Loucy (cell line): ENCODE data around the gene KIAA1328.
"Not testable (repeated sequence)": the region's sequence is repeated elsewhere in the genome, so short reads cannot be mapped to it uniquely, and the experiment has no call there.

Experiments
- H2AFZ ChIP-seq: fragments of 200-600 bp; sonication (generic); 2 replicates; pipeline ENCODE4 v1.6.0; 2016; ENCODE audit warnings: antibody characterized with exemption, mild to moderate bottlenecking, low read length, moderate library complexity
- H3F3A ChIP-seq: fragments of 200-600 bp; 2 replicates; pipeline ENCODE4 v1.6.0; 2016; ENCODE audit warnings: antibody characterized with exemption, low read depth, mild to moderate bottlenecking
- H3K27me3 ChIP-seq: fragments of 200-600 bp; sonication (generic); 2 replicates; pipeline ENCODE4 v1.6.1; 2014; ENCODE audit warnings: low read length, mild to moderate bottlenecking; ENCODE audit not compliant: insufficient read depth, poor library complexity, severe bottlenecking
- H3K36me3 ChIP-seq: fragments of 200-600 bp; sonication (generic); 2 replicates; pipeline ENCODE4 v1.6.1; 2016; ENCODE audit warnings: low read length; ENCODE audit not compliant: insufficient read depth
- H3K4me1 ChIP-seq: fragments of 200-600 bp; sonication (generic); 2 replicates; pipeline ENCODE4 v1.5.1; 2014; ENCODE audit warnings: low read length, mild to moderate bottlenecking; ENCODE audit not compliant: insufficient read depth, poor library complexity, severe bottlenecking
- H3K4me2 ChIP-seq: fragments of 200-600 bp; sonication (generic); 2 replicates; pipeline ENCODE4 v1.6.0; 2014; ENCODE audit warnings: antibody characterized with exemption, low read length, low read depth, mild to moderate bottlenecking; ENCODE audit not compliant: poor library complexity, severe bottlenecking
- H3K4me3 ChIP-seq: fragments of 200-600 bp; sonication (generic); 2 replicates; pipeline ENCODE4 v1.5.1; 2014; ENCODE audit warnings: low read length, mild to moderate bottlenecking, mixed read lengths; ENCODE audit not compliant: poor library complexity, severe bottlenecking
- H3K79me2 ChIP-seq: fragments of 200-600 bp; sonication (generic); 2 replicates; pipeline ENCODE4 v1.6.1; 2014; ENCODE audit warnings: low read length; ENCODE audit not compliant: insufficient read depth
- H3K9ac ChIP-seq: fragments of 200-600 bp; sonication (generic); 2 replicates; pipeline ENCODE4 v1.6.0; 2014; ENCODE audit warnings: mild to moderate bottlenecking, low read depth, low read length, moderate library complexity; ENCODE audit not compliant: poor library complexity, severe bottlenecking
- H3K9me2 ChIP-seq: fragments of 200-600 bp; sonication (generic); replicated peaks from 2 replicates; pipeline ENCODE4 v1.6.1; 2016; ENCODE audit warnings: low read depth, low read length, mixed read lengths
- H3K9me3 ChIP-seq: fragments of 200-600 bp; sonication (generic); 2 replicates; pipeline ENCODE4 v1.6.1; 2014; ENCODE audit warnings: mild to moderate bottlenecking, antibody characterized with exemption, low read length, low read depth; ENCODE audit not compliant: insufficient read depth
- H4K20me1 ChIP-seq: fragments of 200-600 bp; sonication (generic); 2 replicates; pipeline ENCODE4 v1.6.0; 2014; ENCODE audit warnings: antibody characterized with exemption, low read length, mild to moderate bottlenecking; ENCODE audit not compliant: insufficient read depth, poor library complexity, severe bottlenecking
- EZH2phosphoT487 ChIP-seq: fragments of 200-600 bp; IDR thresholded peaks from 2 replicates; pipeline ENCODE4 v1.6.1; 2018; ENCODE audit warnings: antibody characterized with exemption, mild to moderate bottlenecking, moderate library complexity, borderline replicate concordance
- TF ChIP-seq, protein P1 (sequence below): fragments of 200-600 bp; sonication (generic); conservative IDR thresholded peaks from 2 replicates; pipeline ENCODE4 v1.5.1; 2014; ENCODE audit warnings: mild to moderate bottlenecking, antibody characterized with exemption, low read length

KIAA1328 gene

DNA sequence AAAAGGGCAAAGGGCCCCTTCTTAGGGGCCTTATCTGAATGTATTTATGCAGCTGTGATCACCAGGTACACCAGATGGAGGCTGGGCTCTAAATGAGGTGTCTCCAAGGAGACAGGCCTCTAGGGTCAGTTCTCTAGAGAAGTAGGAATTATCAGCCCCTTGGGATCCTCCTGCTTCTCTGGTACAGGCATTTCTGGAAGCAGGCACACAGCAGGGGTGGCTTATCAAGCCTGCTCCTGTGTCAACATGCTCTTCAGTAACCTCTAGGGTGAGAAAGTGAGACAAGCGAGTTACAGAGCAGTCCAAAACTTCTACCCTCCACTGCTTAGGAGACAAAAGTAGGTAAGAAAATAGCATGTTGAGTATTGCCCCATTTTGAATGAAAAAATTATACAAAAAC is 13.9 kb upstream of the KIAA1328 start:
- Histone ChIP-seq H3K4me3 (no peak overlapping the region), H4K20me1 (peaks cover under 1% of the 10 kb centered on the region), H3K4me2 (no peak overlapping the region), H2AFZ (no peak overlapping the region), H3K79me2 (peaks cover 3% of the 10 kb centered on the region; the same call in 1 of the 2 replicates), H3K9me3 (no peaks in the 10 kb centered on the region), H3K4me1 (no peaks in the 10 kb centered on the region), H3K27me3 (no peaks in the 10 kb centered on the region), H3F3A (no peaks in the 10 kb centered on the region), H3K36me3 (peaks cover 76% of the 10 kb centered on the region; the same call in 1 of the 2 replicates), H3K9me2 (no peaks in the 10 kb centered on the region), H3K9ac (no peak overlapping the region)
- TF ChIP-seq, protein P1, sequence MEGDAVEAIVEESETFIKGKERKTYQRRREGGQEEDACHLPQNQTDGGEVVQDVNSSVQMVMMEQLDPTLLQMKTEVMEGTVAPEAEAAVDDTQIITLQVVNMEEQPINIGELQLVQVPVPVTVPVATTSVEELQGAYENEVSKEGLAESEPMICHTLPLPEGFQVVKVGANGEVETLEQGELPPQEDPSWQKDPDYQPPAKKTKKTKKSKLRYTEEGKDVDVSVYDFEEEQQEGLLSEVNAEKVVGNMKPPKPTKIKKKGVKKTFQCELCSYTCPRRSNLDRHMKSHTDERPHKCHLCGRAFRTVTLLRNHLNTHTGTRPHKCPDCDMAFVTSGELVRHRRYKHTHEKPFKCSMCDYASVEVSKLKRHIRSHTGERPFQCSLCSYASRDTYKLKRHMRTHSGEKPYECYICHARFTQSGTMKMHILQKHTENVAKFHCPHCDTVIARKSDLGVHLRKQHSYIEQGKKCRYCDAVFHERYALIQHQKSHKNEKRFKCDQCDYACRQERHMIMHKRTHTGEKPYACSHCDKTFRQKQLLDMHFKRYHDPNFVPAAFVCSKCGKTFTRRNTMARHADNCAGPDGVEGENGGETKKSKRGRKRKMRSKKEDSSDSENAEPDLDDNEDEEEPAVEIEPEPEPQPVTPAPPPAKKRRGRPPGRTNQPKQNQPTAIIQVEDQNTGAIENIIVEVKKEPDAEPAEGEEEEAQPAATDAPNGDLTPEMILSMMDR = no peak
- no peak for TF ChIP-seq EZH2phosphoT487

DNA sequence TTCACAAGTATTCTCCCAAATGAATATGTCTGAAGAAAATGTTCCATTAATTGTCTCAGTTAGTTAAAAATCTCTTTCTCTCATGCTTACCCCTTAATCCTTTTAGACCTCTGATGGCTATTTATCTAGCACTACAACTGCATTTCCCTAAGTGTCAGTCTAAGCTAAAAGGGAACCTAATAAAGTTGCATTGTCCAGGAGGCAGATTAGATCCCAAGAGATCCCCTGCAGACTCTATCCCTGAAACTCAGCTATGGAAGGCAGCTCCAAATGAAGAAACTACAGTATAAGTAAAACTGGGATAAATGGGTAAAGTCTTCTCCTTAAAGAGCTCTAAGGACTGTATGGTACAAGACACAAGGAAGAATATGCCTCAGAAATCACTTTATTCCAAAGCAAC is 12.8 kb upstream of the KIAA1328 start:
- H3K9me2 ChIP-seq, H3K79me2 ChIP-seq, H3K27me3 ChIP-seq, H3K9ac ChIP-seq, H3K9me3 ChIP-seq, H2AFZ ChIP-seq, H3K4me2 ChIP-seq, H4K20me1 ChIP-seq, H3K4me1 ChIP-seq, H3K4me3 ChIP-seq, H3F3A ChIP-seq: not testable (repeated sequence)
- H3K36me3 ChIP-seq = peaks cover 67% of the 10 kb centered on the region; the same call in 1 of the 2 replicates

DNA sequence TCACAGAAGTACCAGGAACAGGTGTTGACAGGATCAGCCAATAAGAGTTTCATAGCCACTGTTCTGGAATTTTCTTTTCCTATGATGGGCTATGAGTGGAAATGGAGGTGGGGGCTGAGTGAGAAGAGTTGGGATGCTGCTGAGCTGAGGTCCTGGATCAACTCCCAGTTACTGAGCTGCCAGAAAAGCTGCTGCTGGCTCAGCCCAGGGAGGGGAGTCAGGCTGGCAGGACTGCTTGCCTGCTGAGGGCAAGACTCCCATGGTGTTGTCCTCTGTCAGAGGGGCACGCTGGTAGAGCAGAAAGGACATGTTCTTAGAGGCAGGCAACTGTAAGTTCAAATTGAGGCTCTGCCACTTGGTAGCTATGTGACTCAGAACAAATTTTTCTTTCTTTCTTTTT is 11.9 kb upstream of the KIAA1328 start:
- Histone ChIP-seq H3K9me3 (no peaks in the 10 kb centered on the region), H3K9me2 (no peaks in the 10 kb centered on the region), H2AFZ (no peak overlapping the region), H3K27me3 (no peaks in the 10 kb centered on the region), H3K79me2 (peaks cover 4% of the 10 kb centered on the region; the same call in 1 of the 2 replicates), H3K4me2 (no peak overlapping the region), H3K36me3 (peaks cover 58% of the 10 kb centered on the region; the same call in 1 of the 2 replicates), H3K4me3 (no peak overlapping the region), H4K20me1 (no peaks in the 10 kb centered on the region), H3K4me1 (no peaks in the 10 kb centered on the region), H3F3A (no peaks in the 10 kb centered on the region), H3K9ac (no peak overlapping the region)
- TF ChIP-seq, protein P1 = no peak
- no peak for TF ChIP-seq EZH2phosphoT487

DNA sequence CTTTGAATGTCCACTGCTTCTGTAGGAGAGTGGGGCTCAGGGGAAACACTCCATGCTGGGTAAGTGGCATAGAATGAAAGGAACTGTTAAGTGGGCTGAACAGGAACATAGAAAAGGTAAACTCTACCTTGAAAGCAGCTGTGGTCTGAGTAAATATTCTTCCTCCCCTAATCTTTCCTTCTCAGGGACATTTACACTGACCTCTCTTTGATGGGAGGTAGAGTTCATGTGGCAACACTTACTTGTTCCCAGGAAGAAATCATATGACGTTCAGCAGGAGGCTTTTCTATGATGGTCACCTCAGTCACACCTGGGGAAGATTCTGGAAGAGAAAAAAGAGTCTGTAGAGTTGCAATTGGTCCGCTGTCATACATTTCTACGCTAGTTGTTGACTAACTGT is 10.3 kb upstream of the KIAA1328 start:
- Histone ChIP-seq H3K4me1 (no peaks in the 10 kb centered on the region), H3K9me2 (no peaks in the 10 kb centered on the region), H3K4me2 (no peak overlapping the region), H4K20me1 (no peaks in the 10 kb centered on the region), H3F3A (no peaks in the 10 kb centered on the region), H3K27me3 (no peaks in the 10 kb centered on the region), H3K9ac (no peak overlapping the region), H3K36me3 (peaks cover 42% of the 10 kb centered on the region; the same call in 1 of the 2 replicates), H2AFZ (no peak overlapping the region), H3K4me3 (no peak overlapping the region), H3K9me3 (no peaks in the 10 kb centered on the region), H3K79me2 (peaks cover 9% of the 10 kb centered on the region; the same call in 1 of the 2 replicates)
- TF ChIP-seq, protein P1 = no peak
- no peak for TF ChIP-seq EZH2phosphoT487
